GM12801 (cell line): ENCODE data around the gene HSPA12B.

Experiments used
- TF ChIP-seq, protein P1 (sequence below): IDR thresholded peaks from one replicate; pipeline ENCODE4 v1.5.1; 2011; ENCODE audit warnings: control low read depth; ENCODE audit not compliant: insufficient read length; ENCODE audit errors: extremely low read depth

Gene HSPA12B, protein sequence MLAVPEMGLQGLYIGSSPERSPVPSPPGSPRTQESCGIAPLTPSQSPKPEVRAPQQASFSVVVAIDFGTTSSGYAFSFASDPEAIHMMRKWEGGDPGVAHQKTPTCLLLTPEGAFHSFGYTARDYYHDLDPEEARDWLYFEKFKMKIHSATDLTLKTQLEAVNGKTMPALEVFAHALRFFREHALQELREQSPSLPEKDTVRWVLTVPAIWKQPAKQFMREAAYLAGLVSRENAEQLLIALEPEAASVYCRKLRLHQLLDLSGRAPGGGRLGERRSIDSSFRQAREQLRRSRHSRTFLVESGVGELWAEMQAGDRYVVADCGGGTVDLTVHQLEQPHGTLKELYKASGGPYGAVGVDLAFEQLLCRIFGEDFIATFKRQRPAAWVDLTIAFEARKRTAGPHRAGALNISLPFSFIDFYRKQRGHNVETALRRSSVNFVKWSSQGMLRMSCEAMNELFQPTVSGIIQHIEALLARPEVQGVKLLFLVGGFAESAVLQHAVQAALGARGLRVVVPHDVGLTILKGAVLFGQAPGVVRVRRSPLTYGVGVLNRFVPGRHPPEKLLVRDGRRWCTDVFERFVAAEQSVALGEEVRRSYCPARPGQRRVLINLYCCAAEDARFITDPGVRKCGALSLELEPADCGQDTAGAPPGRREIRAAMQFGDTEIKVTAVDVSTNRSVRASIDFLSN

DNA sequence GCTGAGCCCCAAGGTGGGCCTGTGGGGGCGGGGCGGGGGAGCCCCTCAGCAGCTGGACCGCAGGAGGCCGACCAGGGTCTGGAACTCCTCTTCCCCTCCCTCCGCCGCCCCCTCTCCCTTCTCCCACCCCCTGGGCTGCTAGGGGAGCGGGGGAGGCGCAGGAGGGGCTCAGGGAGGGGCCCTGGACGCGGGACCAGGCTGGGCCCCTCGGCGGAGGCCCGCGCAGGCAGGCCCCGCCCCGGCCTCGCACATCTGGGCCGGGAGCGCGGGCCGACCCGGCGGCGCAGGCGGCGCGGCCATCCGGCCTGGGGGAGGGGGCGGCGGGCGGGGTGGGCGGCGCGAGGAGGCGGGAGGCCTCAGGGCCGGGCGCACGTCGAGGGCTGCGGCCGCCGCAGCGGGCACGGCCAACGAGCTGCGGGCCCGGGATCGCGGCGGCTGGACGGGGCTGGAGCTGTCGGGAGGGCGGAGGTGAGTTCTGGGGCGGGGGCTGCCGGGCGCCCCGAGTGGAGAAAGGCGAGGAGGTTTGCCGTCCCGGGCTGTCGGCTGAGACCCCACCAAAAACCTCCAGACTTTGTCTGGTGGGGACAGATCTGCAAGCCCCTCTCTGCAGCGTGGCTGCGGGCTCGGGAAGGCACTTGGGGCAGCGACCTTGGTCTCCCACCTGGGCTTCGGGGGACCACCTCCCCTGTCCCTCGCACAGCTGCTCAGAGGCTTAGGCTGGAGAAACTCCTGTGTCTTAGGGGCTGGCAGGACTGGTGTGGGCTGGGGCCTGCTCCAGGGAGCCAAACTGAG, at the start of gene HSPA12B:
TSS of gene HSPA12B (plus strand) at position 359 of the 792 bp plus-strand sequence. CDS start 5,990 bp downstream, outside the sequence.
- TF ChIP-seq, protein P1, sequence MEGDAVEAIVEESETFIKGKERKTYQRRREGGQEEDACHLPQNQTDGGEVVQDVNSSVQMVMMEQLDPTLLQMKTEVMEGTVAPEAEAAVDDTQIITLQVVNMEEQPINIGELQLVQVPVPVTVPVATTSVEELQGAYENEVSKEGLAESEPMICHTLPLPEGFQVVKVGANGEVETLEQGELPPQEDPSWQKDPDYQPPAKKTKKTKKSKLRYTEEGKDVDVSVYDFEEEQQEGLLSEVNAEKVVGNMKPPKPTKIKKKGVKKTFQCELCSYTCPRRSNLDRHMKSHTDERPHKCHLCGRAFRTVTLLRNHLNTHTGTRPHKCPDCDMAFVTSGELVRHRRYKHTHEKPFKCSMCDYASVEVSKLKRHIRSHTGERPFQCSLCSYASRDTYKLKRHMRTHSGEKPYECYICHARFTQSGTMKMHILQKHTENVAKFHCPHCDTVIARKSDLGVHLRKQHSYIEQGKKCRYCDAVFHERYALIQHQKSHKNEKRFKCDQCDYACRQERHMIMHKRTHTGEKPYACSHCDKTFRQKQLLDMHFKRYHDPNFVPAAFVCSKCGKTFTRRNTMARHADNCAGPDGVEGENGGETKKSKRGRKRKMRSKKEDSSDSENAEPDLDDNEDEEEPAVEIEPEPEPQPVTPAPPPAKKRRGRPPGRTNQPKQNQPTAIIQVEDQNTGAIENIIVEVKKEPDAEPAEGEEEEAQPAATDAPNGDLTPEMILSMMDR: no peak

DNA sequence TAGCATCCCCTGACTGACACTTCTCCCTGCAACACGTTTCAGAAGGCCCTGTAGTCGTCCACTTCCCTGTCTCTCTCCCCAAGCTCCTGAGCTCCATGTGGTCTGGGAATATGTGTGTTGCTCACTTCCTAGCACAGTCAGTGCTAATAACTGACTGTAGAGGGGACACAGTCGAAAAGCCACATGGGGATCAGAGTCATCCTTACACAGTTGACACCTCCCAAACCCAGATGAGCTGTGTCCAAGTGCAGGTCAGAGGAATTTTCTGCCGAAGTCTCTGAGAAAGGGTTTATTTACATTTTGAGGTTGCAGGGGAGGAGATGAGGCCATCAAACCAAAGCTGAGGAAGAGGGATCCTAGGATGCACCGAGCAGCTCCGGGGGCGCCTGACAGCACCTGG, 47.1 kb upstream of the HSPA12B start:
- TF ChIP-seq, protein P1: no peak

DNA sequence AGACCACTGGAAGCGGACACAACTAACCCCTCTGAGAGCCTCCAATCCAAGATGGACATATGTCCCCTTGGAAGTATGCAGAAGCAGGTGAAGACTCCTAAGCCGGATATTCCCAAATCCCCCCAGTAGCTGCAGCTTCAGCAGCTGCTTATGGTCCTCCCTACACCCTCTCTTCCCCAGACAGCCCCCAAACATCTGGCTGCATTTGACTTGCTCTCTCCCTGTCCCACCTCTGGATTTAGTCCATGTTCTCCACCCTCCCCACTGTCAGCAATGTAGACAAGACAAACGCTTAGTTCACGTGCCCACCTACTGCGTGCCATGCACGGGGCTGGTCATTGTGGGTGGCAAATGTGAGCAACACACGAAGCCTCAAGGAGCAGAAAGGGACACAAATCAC, 46.1 kb upstream of the HSPA12B start:
- TF ChIP-seq, protein P1: no peak

DNA sequence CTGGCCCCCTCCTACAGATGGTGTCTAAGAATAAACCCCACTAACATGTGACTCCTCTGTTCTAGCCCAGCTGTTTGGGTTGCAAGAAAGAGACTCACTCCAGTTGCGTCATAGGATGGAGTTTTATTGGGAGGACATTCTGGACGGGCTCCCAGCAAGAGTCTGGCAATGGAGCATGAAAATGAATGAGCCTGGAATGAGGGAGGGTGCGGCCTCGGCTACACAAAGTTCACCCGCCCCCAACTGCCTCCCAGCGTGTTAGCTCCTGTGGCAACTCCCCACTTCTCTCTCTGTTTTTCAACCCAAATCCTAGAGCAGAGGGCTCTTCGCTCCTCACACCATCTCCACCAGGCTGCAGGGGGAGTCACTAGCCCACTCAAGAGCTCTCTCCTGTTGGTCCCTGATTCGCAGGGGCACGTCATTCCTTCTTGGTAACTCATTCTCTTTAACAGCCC, 45.6 kb upstream of the HSPA12B start:
- TF ChIP-seq, protein P1: no peak

DNA sequence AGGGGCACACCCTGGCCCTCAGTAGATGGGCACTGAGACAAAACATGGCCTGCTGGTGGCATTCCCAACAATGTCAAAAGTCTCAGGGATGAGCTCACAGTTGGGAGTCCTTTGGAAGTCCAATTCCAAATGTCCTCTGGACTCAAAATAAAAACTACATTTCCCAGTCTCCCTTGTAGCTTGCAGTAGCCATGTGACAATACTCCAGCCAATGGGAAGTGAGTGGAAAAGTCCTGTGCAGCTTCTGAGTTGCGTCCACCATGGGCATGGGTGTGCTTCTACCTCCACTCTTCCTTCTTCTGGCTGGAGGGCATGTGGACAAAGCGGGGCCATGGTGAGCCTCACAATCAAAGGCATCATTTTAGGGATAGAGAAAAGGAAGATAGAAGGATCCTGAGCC, 44.8 kb upstream of the HSPA12B start:
- TF ChIP-seq, protein P1: no peak

DNA sequence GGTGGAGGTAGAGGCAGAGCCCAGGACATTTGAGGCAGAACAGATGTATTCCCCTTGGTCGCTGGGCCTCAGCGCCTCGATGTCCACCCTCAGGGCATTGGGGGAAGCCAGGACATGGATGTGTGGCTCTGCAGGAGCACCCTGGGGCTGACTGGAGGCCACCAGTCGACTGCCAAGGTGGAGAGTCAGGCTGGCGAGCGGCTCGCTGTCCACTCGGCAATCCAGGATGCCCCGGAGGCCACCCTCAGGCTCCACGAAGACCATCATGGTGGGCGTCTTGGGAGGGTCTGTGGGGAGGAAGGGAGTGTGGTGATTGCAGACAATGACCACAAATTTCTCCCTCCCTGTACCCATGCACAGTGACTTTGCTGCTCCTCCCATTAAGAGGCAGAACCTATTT, 42.5 kb upstream of the HSPA12B start:
- TF ChIP-seq, protein P1: no peak

DNA sequence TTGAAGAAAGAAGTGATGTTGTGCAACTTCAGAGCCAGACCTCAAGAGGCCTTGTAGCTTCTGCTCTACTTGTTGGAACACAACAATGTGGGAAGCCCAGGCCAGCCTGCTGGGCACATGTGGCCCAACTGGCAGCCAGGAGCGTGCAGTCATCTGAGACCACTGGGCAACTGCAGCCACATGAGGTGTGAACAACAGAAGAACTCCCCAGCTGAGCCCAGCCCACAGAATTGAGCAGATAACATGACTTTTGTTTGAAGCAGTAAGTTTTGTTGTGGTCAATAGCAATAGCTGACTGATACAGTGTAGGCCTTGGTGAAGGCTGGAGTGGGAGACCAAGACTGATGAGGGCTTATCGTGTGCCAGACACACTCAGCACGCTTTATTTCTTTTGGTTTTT, 42.1 kb upstream of the HSPA12B start:
- TF ChIP-seq, protein P1: no peak
